Measurements from ENCODE around the gene ZFP1. TPM values are rescaled to one million over a fixed set of nuclear protein-coding genes. Genes with fewer than 3 reads are reported as not detected.
A peak's percentile ranks its signal among the peaks of the same experiment; 100 is the strongest.

ZFP1 gene
- total RNA-seq = 10 to 100 TPM in 1 of 4 donors, 1 to 10 TPM in 3; 5.5 to 12.6 (median 7.0) TPM

- ATAC-seq (ENCODE audit: low FRiP score) (peak; percentile 99), DNase-seq (ENCODE audit: low spot score) (peak; percentile 94)
- TF ChIP-seq, protein P1, sequence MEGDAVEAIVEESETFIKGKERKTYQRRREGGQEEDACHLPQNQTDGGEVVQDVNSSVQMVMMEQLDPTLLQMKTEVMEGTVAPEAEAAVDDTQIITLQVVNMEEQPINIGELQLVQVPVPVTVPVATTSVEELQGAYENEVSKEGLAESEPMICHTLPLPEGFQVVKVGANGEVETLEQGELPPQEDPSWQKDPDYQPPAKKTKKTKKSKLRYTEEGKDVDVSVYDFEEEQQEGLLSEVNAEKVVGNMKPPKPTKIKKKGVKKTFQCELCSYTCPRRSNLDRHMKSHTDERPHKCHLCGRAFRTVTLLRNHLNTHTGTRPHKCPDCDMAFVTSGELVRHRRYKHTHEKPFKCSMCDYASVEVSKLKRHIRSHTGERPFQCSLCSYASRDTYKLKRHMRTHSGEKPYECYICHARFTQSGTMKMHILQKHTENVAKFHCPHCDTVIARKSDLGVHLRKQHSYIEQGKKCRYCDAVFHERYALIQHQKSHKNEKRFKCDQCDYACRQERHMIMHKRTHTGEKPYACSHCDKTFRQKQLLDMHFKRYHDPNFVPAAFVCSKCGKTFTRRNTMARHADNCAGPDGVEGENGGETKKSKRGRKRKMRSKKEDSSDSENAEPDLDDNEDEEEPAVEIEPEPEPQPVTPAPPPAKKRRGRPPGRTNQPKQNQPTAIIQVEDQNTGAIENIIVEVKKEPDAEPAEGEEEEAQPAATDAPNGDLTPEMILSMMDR (IDR thresholded peaks at IDR 0.05) = no peak
These were observed at the start of gene ZFP1 for GRCh38 chr16:75148311-75149195. ZFP1 (plus strand) TSS chr16:75148524; CDS start chr16:75152952, 4,428 bp downstream.

GRCh38 chr16:75099075-75099667 is 49.2 kb upstream of the ZFP1 start:
- TF ChIP-seq, protein P1 (IDR thresholded peaks at IDR 0.05) = no peak
- DNase-seq (ENCODE audit: low spot score) (no peak), ATAC-seq (ENCODE audit: low FRiP score) (no peak)

- DNase-seq (ENCODE audit: low spot score) (no peak), ATAC-seq (ENCODE audit: low FRiP score) (no peak)
- TF ChIP-seq, protein P1 (IDR thresholded peaks at IDR 0.05) = no peak
These were observed 48.4 kb upstream of the ZFP1 start for GRCh38 chr16:75099738-75100602.

- TF ChIP-seq, protein P1 (IDR thresholded peaks at IDR 0.05) = no peak
- DNase-seq (ENCODE audit: low spot score) (no peak), ATAC-seq (ENCODE audit: low FRiP score) (no peak)
These were observed 47.7 kb upstream of the ZFP1 start for GRCh38 chr16:75100603-75100990.

GRCh38 chr16:75101635-75102034 is 46.7 kb upstream of the ZFP1 start:
- ATAC-seq (ENCODE audit: low FRiP score) (no peak), DNase-seq (ENCODE audit: low spot score) (no peak)
- TF ChIP-seq, protein P1 (IDR thresholded peaks at IDR 0.05) = no peak

DNA sequence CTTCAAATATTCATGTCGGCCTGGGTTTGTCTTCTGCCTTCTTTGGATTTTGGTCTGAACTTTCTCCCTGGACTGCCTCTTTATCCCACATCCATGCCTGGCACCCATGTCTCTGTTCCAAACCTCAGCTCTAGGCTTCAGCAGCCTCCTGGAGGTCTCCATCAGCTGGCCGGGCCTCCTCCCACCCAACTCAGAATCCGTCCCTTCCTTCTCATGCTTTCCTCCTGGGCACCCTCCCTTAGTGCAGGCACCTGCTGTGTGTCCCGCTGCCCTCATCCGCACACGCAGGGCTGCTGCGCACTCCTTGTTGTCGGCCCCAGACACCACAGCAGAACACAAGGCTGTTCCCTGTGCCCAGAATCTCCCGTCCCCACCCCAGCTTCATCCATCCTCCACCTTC is 45.7 kb upstream of the ZFP1 start:
- TF ChIP-seq, protein P1 (IDR thresholded peaks at IDR 0.05) = no peak
- no peak for DNase-seq (ENCODE audit: low spot score)
- ATAC-seq (ENCODE audit: low FRiP score) = no peak

Data from omental fat pad (tissue), 4 donors.